HG03097 (cell line): ENCODE data around the gene HSFX3.
"Not testable (repeated sequence)": the region's sequence is repeated elsewhere in the genome, so short reads cannot be mapped to it uniquely, and the experiment has no call there.

Source experiments
- ATAC-seq: cut with Tn5 transposase; IDR thresholded peaks from one replicate; pipeline ENCODE4 v1.9.1; 2021; ENCODE audit not compliant: unreplicated experiment, low FRiP score

Gene HSFX3

DNA sequence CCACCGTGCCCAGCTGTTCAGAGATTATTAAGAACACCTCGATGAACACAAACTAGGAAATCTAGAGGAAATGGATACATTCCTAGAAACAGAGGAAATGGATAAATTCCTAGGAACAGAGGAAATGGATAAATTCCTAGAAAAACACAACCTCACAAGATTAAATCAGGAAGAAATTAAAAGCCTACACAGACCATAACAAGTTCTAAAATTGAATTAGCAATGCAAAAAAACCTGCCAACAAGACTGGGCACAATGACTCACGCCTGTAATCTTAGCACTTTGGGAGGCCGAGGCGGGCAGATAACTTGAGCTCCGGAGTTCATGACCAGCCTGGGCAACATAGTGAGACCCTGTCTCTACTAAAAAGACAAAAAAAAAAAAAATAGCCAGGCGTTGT, 31.5 kb downstream of the HSFX3 start:
- no peak for ATAC-seq

DNA sequence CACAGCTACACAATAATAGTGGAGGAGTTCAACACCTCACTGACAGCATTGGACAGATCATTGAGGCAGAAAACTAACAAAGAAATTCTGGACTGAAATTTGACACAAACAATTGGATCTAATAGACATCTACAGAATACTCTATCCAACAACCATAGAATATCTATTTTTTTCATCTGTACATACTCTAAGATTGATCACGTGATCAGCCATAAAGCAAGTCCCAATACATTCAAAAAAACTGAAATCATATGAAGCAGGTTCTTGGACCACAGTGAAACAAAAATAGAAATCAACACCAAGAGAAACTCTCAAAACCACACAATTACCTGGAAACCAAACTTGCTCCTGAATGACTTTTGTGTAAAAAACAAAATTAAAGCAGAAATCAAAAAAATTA, 32.4 kb downstream of the HSFX3 start:
- no peak for ATAC-seq

DNA sequence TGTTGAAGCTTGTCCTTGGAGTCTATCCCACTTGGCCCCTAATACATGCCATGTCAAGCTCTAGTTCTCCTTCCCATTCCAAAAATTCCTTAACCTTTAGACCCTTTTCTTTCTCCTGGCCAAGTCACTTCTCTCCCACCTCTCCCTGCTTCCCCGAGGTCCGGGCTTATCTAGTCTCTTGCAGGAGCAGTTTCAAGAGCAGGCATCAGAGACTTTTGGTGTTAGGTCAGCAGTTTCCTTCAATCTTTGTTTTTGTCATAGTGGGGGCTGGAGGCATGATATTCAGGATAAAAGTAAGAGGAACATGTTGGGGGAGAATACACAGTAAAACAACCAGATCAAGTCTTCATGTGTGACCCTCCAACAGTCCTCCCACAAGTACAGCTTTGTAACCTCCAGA, 33.1 kb downstream of the HSFX3 start:
- ATAC-seq = no peak

DNA sequence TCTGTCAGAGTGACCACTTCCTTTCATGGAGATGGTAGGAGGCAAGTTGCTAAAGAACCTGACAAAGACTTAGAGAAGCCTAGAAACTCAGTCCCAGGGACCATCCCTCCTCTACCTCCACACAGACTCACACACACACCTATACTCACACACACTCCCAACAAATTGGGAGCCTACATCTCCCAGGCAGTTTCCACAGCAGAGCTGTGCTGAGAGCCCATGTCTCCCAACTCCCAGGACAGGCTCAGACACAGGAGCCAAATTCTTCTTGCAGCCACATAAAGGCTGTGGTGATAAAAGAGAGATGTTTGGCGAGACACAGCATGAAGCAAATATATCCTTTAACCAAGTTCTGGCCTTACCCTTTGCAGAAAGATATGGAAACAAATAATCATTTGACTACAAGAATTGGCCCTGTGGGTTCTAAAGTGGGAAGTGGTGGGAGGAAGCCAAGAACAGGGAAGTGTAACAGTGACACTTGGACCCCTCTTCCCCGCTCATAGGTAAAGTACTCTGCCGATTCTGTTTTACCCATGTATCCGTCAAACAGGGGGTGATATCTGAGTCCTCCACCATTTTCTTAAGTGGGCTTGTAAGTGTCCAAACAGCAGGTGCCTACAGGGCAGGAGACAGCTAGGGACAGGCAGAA, 33.6 kb downstream of the HSFX3 start:
- ATAC-seq = no peak

DNA sequence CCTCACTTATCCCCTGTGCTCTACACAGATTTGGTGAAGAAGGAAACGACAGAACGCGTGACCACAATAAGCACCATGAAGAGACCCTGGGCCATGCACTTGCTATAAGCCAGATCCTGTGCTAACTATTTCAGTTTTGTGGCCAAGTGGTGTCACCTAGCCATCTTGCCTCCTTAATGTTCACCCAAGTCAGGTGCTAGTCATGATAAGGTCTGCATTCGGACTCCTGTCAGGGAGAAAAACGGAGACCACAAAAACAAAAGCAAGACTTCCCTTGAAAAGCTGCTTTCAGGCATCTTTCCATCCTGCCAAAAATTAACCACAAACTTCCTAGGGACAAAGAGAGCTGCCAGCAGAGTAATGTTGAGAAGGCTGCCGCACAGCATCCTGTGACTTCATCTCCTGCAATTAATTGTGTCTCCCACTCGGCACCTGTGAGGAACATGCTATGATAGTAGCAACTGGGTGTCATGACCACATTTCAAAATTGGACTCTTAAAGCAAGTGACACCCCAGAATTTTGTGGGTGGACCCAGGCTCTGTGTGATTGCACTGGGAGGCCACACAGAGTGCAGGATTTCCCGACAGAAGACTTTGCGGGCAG, 35.8 kb downstream of the HSFX3 start:
- no peak for ATAC-seq

DNA sequence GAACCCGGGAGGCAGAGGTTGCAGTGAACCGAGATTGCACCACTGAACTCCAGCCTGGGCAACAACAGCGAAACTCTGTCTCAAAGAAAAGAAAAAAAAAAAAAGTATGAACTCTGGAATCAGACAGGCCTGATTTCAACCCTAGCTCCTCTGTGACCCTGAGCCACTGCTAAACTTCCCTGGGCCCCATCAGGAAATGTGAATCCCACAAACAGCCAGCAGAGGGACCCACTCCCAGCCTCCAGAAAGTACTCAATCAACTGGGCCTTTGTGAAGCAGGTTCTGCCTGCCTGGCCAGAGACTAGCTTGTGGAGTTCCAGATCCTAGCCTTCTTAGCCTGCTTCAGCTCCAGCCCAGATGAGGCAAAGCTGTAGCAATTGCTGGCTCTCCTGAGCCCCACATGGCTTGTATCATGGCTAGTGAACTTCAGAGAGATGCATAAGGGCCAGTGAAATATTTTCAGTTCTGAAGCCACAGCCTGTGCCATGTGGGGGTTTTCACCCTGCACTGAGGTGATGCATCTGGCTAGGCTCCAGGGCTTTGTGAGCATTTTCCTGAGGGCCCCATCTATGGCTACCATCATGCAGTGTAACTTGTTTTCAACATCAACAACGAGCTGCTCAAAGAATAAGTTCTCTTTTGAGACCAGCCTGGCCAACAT, 37.4 kb downstream of the HSFX3 start:
- ATAC-seq = peak; percentile 47

DNA sequence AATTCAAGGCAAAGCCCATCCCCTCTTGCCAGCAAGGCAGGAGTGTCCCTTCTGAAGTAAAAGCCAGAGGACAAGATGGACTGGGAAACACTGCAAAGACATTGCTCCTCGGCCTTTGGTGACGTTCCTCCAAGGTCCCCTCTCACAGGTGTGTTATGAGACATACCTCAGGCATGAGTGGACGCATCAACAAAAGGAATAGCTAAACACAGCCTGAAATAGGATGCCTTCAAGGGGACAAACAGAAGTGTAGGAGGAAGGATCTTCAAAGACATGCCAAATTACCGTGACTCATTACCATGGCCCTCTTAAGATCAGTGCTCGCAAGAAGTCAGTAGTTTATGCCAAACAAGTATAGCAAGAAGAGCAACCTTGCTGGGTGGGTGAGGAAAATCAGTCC, 38.6 kb downstream of the HSFX3 start:
- no peak for ATAC-seq

DNA sequence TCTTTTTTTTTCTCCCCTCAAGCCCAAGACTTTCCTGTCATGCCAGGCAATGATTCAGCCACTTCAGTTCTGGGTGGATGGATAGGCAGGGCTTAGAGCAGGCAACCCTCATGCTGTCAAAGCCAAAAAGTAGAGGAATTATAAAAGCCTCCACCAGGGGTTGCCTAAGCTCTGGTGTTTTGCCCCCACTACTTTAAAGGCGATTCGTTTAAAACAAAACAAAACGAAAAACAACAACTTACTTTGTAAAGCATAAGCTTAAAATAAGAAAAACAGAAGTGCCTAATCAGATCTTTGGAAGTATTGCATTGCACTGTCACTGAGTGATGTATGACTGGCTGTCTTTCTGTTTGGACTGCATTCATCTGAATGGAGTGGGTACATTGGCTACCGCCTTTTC, 39.3 kb downstream of the HSFX3 start:
- ATAC-seq = no peak

DNA sequence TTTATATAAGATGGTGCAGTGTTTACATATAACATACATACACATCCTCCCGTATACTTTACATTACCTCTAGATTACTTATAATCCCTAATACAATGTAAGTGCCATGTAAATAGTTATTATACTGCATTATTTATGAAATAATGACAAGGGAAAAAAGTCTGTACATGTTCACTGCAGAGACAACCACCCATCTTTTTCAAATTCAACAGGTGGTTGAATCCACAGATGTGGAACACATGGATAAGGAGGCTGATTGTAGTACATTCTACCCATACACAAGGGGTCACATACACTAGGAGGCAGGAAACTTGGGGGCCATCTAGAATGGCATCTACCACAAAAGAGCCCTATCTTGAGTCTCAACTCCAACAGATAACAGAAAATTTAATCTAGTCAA, 41.3 kb downstream of the HSFX3 start:
- ATAC-seq = no peak

DNA sequence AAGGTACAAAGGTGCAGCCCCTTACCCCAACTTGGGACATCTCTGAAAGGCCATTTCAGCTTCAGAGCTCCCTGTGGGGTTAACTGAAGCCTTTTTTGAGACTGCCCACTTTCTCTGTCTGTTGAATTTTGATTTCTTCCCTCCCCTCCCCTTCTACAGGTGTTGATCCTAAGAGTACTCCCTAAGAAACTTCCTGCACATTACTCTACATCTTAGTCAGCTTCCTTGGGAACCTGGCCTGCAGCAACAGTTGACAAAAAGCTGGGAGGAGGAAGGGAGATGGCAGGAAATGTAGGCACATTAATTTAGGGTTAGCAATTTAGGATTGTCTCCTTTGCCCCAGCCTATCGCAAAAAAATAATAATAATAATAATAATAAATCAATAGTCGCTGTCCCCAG, 43.4 kb downstream of the HSFX3 start:
- no peak for ATAC-seq

DNA sequence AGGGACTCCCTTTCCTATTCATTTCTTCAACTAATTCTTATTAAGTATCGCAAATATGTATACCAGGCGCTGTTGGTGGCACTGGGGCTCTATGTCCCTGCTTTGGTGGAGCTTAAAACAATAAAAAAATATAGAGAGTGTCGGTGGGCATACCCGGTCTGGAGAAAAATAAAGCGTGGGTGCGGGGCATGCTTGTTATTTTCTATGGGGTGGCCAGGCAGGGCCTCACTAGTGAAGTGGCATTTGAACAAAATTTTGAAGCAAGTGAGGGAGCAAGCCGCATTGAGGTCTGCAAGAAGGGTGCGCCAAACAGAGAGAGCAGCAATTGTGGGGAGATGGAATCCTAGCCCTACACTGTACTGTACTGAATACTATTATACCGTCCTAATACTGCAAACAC, 44.1 kb downstream of the HSFX3 start:
- no peak for ATAC-seq

DNA sequence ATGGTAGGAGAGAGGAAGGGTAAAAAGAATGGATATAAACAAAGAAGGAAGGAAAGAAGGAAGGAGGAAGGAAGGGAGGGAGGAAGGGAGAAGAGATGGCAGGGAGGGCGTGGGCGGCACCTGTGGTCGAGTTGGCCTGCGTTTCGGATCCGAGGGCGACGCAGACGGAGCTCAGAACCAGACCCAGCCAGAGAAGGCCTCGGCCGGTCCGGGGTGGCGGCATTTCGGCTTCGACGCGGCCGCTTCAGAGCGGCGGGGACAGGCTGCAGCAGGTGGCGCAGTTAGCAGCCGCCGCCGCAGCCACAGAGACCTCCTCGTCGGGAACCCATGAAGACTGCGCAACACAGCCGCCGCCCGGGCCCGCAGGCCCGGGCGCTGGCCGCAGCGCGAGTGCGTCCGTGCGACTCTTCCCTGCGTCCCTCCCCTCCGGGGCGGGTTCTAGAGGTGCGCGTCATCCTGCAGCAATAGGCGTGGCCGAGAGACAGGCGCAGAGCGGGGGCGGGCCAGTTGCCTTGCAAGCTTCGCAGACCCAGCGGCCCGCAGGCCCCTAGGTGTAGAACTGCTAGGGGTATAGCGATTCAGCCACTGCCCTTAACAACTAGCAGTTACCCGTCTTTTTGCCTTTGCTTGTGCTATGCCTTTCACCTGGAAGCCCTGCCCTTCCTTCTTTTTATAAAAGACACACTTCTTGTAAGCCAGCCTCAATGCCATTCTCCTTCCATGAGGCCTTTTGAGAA, 44.6 kb downstream of the HSFX3 start, which contains the start of gene IDS:
IDS (minus strand) TSS at position 392 of the 737 bp plus-strand sequence; CDS start at position 223, 169 bp downstream.
- ATAC-seq = peak; percentile 72

DNA sequence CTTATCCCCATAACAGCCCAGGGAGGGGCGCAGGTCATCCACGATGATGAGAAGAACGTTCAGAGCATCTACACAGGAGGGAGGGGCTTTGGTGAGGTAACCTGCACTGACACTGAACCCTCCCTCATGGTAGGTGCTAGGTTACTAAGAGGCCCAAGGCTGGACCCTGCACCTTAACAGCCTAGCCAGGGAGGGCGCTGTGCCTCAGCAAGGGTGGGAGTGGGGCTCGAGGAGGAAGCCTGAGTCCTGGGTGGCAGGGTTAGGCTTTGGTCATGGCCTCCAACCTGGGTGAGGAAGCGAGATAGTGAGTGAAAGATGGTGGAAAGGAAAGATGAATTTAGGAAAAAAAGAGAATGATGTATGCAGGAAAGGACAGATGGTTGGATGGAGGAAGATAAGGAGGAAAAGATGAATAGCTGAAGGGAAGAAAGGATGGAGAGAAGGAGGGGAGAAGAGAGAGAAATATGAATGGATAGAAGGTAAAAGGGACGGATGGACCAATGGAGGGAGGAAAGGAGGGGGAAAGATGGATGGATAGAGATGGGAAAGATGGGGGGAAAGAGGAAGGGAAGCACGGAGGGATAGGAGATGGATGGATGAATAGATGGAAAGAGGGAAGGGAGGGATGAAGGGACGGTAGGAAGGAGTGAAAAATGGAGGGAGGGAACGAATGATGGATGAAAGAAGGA, 45.4 kb downstream of the HSFX3 start:
- ATAC-seq = peak; percentile 33

DNA sequence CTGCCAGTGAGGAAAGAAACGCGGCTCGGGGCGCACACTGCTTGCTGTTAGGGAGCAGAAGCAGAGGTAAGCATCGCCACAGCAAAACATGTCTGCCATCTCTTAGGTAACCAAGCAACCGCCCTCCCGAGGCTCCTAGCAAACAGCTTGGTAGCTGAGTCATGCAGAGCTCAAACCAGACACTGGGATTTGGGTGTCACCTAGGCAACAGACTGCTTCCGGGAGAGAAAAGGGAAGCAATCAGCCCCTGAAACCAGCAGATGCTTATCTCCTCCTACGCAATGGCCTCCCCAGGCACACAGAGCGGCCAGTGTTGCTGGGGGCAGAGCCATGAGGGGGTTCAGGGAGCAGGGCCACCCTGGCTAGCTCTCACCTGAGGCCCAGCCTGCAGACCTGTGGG, 46.3 kb downstream of the HSFX3 start:
- ATAC-seq = peak; percentile 61

DNA sequence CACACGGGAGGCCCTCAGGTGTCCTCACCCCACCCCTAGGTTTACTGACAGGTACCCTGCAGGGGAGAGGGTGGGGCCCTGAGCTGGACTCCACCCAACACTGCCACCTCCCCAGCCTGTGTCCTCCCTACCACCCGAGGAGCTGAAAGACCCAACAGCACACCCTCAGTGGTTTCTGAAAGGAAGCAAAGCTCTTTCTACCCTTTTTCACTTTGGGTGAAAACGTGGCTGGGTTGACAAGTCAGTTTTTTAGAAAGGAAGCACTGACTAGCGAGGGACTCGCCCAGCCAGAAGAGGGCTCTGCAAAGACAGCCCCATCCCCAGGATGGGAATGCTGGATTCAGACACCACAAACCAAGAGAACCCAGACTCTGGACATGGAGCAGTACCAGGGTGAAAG, 46.8 kb downstream of the HSFX3 start:
- not testable (repeated sequence) for ATAC-seq

DNA sequence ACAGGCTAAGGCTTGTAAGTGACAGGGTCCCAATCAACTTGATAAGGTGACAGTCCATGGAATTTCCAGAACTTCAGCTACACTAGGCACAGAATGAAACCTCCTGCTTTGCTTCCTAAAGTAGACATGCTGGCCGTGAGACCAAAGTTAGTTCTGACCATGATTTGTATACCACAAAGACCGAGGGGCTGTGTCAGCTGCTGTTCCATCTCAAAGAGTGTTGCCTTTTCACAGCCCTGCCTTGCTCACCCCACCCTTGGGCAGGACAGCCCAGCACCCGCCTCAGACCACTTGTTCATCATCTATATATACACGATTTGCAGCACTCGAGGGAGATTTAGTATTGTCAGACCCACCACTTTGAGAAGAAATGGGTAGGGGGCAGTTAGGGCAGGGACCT, 50.0 kb downstream of the HSFX3 start:
- no peak for ATAC-seq

DNA sequence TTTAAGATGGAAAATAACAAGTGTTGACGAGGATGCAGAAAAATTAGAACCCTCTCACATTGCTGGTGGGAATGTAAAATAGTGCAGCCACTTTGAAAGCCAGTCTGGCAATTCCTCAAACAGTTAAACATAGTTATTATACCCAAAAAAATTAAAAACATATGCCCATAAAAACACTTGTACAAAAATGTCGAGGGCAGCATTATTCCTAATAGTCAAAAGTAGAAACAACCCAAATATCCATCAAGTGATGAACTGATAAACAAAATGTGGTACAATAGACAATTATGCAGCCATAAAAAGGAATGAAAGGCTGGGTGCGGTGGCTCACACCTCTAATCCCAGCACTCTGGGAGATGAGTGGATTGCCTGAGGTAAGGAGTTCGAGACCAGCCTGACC, 51.0 kb downstream of the HSFX3 start:
- no peak for ATAC-seq
